ENCODE measurements around the gene LIN28A.
"Not testable (repeated sequence)": the region's sequence is repeated elsewhere in the genome, so short reads cannot be mapped to it uniquely, and the experiment has no call there.

LIN28A gene, protein sequence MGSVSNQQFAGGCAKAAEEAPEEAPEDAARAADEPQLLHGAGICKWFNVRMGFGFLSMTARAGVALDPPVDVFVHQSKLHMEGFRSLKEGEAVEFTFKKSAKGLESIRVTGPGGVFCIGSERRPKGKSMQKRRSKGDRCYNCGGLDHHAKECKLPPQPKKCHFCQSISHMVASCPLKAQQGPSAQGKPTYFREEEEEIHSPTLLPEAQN

DNA sequence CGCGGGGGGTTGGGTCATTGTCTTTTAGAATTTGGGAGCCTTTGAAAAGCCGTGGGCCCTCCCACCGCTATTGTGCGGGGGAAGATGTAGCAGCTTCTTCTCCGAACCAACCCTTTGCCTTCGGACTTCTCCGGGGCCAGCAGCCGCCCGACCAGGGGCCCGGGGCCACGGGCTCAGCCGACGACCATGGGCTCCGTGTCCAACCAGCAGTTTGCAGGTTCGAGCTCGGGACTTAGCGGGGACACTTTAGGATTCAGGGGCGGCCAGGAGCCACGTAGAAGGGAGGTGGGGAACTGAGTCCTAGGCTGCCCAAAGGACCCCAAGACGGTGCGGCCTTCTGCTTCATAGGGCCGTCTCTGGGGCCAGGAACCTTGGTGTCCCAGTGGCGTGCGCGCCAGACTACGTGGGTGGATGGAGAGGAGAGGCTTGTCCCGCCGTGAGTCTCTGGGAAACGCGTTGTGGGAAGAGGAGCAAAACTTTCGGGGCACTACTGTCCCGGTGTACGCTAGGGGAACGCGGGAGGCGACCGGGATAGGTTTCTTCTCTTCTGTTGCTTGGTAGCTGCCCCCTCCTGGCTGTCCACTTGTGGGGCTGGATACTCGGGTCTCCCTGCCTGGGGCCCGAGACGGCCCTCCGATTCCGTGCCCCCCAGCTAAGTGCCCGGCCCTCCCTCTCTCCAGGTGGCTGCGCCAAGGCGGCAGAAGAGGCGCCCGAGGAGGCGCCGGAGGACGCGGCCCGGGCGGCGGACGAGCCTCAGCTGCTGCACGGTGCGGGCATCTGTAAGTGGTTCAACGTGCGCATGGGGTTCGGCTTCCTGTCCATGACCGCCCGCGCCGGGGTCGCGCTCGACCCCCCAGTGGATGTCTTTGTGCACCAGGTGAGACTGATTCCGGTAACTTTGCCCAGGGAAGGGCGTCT is at the start of gene LIN28A:
Gene LIN28A, plus strand, starts transcription at position 112 of the 918 bp plus-strand sequence. Its CDS starts 75 bp downstream, at position 187.
- DNase-seq (ENCODE audit: low spot score), result no peak

- DNase-seq (ENCODE audit: low spot score), result no peak
Measured at GRCh38 chr1:26361605-26362122, 49.0 kb upstream of the LIN28A start.

- DNase-seq (ENCODE audit: low spot score), result no peak
Measured at GRCh38 chr1:26362331-26362730, 48.3 kb upstream of the LIN28A start.

DNA sequence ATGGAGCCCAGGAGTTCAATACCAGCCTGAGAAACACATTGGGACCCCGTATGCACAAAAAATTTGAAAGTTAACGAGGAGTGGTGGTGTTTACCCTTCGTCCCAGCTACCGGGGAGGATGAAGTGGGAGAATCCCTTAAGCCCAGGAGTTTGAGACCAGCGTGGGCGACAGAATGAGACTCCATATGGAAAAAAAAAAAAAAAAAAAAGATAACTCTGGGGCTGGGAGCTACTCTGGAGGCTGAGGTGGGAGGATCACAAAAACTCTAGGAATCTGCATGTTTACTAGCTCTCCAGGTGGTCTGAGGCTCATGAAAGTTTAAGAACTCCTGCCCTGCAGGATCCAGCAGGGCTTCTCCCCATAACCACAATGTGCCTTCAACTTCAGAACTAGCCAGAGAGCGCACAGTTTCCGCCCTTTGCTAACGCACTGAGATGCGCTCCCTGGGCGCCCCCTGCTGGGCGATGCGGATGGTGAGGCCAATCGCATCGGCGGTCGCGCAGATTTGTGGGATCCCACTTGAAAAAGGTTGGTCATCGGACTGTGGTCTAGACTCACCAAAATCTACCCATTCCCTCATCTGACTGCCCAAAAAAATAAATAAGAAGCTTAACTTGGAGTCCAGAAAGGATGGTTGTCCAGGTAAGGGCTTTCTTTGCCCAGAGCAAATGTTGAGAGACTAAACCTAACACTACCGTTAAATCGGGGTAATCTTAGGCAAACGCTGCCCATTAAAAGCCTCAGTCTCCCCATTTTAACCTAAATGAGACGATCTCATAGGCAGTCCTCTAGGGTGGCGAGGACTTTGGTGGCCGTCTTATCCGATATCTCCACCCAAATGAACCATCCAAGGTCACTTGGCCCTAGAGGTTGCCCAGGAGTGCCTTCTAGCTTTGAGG is 46.8 kb upstream of the LIN28A start:
- peak; percentile 85 for DNase-seq (ENCODE audit: low spot score)

DNA sequence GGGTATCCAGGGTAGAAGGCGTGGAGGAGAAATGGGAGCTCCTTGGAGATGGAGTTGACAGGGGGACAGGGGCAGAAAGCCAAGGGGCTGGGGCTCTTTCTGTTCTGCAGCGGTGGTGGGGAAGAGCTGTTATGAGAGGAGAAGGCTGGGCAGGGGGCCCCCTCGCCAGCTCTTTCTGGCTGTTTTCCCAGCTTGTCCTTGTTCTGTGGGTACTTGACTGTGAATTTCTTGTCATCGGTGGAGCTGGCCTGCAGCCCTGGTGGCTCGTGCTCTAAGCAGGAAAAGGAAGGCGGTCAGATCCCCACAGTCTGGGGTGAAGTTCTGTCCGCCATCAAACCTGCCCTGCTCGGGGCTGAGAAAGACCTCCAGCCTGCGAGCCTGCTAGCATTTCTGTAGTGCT is 45.7 kb upstream of the LIN28A start:
- DNase-seq (ENCODE audit: low spot score), result no peak

- DNase-seq (ENCODE audit: low spot score), result no peak
Measured at GRCh38 chr1:26367441-26367840, 43.2 kb upstream of the LIN28A start.

DNA sequence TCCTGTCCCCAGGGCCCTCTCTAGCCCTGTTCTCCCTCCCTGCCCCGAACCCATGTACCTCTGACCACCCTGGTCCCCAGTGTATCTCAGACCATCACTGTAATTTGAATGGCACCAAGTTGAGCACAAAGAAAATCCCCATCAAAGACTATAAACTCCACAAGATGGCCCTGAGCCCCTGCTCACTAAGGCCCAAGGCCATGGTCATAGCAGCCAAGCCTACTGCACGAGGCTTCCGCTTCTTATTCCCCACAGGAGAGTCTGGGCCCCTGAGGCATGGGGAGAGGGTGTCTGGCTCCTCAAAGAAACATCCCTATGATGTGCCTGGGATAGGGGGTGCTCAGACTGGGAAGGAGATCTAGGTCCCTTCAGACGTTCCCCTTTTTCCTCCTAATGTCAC is 42.6 kb upstream of the LIN28A start:
- DNase-seq (ENCODE audit: low spot score), result no peak

GRCh38 chr1:26368486-26368885 is 42.1 kb upstream of the LIN28A start:
- DNase-seq (ENCODE audit: low spot score), result no peak

GRCh38 chr1:26370591-26371382 is 39.8 kb upstream of the LIN28A start:
- DNase-seq (ENCODE audit: low spot score), result no peak

- DNase-seq (ENCODE audit: low spot score), result peak; percentile 51
Measured at GRCh38 chr1:26372039-26372438, 38.6 kb upstream of the LIN28A start.

DNA sequence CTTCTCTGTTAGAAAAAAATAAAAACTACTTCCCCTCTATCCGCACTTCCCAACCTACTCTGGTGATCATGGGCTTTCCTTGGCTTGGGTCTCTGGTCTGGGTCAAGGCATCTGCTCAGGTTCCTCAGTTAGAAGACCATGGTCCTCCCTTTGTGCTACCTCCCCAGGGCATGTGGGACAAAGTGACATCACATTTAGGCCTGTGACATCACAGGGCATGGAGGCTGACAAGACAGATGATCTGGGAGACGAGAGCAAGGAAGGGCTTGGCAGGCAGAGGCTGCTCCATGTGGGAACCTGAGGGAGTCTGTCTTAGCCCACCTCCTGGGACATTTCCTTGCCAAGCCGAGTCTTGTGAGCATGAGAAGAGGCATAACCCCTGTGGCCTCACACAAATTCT is 38.0 kb upstream of the LIN28A start, which contains the start of gene ZNF683:
Gene ZNF683, minus strand, starts transcription at position 140 of the 400 bp plus-strand sequence. CDS start 4,179 bp downstream, outside the sequence.
- DNase-seq (ENCODE audit: low spot score), result not testable (repeated sequence)

DNA sequence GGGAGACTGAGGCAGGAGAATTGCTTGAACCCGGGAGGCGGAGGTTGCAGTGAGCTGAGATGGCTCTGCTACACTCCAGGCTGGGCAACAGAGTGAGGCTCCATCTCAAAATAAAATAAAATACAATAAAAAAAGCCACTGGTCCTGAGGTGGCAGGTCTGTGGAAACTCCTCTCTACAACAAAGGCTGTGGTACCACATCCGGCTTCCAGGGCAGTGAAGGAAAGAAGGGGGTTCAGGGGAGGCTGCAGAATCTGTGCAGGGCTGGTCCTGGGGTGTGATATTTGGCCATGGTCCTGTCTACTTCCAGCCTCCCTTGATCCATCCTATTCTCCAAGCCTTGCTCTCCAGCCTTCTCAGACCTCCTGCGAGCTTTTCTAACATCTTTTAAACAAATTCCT is 37.3 kb upstream of the LIN28A start:
- DNase-seq (ENCODE audit: low spot score), result no peak

DNA sequence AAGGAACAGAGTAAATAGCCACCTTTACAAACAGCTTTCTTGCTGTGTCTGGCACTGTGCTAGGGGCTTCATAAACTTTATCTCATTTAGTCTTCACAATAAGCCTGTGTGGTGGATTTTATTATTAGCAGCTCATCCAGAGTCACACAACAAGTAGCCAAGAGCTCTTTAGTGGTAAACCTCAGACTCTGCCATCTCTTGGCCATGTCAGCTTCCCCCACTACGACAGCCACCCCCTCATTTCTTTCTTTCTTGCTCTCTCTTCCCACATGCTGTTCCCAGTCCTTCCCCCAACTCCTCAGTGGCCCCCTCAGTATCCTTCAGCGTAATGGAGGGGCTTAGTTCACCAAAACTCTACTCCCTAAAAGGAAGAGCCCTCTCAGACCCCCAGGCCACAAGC is 36.8 kb upstream of the LIN28A start:
- DNase-seq (ENCODE audit: low spot score), result no peak

- DNase-seq (ENCODE audit: low spot score), result not testable (repeated sequence)
Measured at GRCh38 chr1:26374361-26374760, 36.3 kb upstream of the LIN28A start.

DNA sequence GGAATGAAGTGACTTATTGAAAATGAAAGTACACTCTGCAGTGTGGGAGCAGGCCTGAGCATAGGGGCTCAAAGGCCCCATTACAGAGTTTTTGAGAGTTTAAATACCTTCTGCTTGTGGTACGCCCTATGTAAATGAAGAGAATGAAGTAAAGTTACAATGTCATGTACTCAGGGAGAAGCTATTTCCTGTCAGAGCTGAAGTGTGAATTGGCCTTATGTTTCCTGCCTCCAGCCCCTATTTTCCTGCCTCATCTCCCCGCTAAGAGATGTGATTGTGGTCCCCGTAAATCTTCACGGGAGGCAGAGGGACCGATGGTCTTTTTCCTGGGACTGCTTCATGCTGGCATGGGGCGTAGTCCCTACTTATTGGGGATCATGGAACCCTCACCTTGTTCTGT is 35.5 kb upstream of the LIN28A start:
- no peak for DNase-seq (ENCODE audit: low spot score)

DNA sequence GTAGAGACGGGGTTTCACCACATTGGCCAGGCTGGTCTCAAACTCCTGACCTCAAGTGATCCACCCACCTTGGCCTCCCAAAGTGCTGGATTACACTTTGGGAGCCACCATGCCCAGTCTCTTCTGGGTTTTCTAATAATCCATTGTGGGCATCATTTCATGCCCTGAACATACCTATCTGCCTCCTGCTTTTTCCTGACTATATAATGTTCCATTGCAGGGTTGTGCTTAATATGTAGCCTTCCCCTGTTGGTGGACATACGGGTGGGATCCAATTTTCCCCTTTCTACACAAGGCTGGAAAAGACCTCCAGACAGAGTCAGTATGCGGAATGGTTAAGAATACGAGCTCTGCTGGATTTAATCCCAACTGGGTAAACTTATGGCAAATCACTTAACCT is 34.6 kb upstream of the LIN28A start:
- no peak for DNase-seq (ENCODE audit: low spot score)

GRCh38 chr1:26378088-26378878 is 32.3 kb upstream of the LIN28A start:
- DNase-seq (ENCODE audit: low spot score), result peak; percentile 88

GRCh38 chr1:26378879-26379251 is 31.8 kb upstream of the LIN28A start:
- no peak for DNase-seq (ENCODE audit: low spot score)

DNA sequence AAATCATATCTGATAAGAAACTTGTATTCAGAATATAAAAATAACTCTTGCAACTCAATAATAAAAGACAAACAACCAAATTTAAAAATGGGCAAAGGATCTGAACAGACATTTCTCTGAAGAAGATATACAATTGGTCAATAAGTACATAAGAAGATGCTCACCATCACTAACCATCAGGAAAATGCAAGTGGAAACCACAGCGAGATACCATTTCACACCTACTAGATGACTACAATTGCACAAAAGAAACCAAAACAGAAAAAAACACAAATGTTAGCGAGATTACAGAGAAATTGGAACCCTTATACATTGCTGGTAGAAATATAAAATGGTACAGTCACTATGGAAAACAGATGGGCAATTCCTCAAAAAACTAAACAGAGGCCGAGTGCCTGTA is 26.5 kb upstream of the LIN28A start:
- no peak for DNase-seq (ENCODE audit: low spot score)

GRCh38 chr1:26385063-26385462 is 25.6 kb upstream of the LIN28A start:
- not testable (repeated sequence) for DNase-seq (ENCODE audit: low spot score)
